NOMO-1 treated with dmso at 0.1 percent for 144 hours (cell line): ENCODE measurements around the gene GFPT1.
"Not testable (repeated sequence)": the region's sequence is repeated elsewhere in the genome, so short reads cannot be mapped to it uniquely, and the experiment has no call there.

Experiments used
- DNase-seq: peaks from one replicate; lab custom pipeline; 2025; ENCODE audit not compliant: unreplicated experiment; lab: John Stamatoyannopoulos, UW

GFPT1 gene

GRCh38 chr2:69386789-69387734, at the start of gene GFPT1:
TSS of gene GFPT1 (minus strand) at chr2:69387227. CDS start at chr2:69387071, 156 bp downstream.
- peak; percentile 92 for DNase-seq

GRCh38 chr2:69436596-69436937, 49.5 kb upstream of the GFPT1 start:
- no peak for DNase-seq

GRCh38 chr2:69434753-69435152, 47.7 kb upstream of the GFPT1 start:
- DNase-seq, result no peak

GRCh38 chr2:69429491-69430183, 42.6 kb upstream of the GFPT1 start:
- DNase-seq, result no peak

GRCh38 chr2:69428981-69429380, 42.0 kb upstream of the GFPT1 start:
- DNase-seq, result no peak

- no peak for DNase-seq
These were observed 37.4 kb upstream of the GFPT1 start for GRCh38 chr2:69424419-69424818.

GRCh38 chr2:69422198-69422597, 35.2 kb upstream of the GFPT1 start:
- DNase-seq, result no peak

- DNase-seq, result not testable (repeated sequence)
These were observed 32.1 kb upstream of the GFPT1 start for GRCh38 chr2:69419111-69419510.

- DNase-seq, result no peak
These were observed 29.1 kb upstream of the GFPT1 start for GRCh38 chr2:69416147-69416546.

GRCh38 chr2:69411120-69411519, 24.1 kb upstream of the GFPT1 start:
- no peak for DNase-seq

- DNase-seq, result no peak
These were observed 18.3 kb upstream of the GFPT1 start for GRCh38 chr2:69405306-69405705.

- DNase-seq, result no peak
These were observed 13.1 kb upstream of the GFPT1 start for GRCh38 chr2:69400121-69400520.

GRCh38 chr2:69397234-69397633, 10.2 kb upstream of the GFPT1 start:
- DNase-seq, result no peak

GRCh38 chr2:69395866-69396265, 8.8 kb upstream of the GFPT1 start:
- DNase-seq, result no peak

GRCh38 chr2:69393963-69394362, 6.9 kb upstream of the GFPT1 start:
- DNase-seq, result no peak

- DNase-seq, result peak; percentile 68
These were observed 3.4 kb upstream of the GFPT1 start for GRCh38 chr2:69390471-69390870.

- DNase-seq, result no peak
These were observed 3.0 kb upstream of the GFPT1 start for GRCh38 chr2:69390001-69390400.

GRCh38 chr2:69389271-69389670, 2.2 kb upstream of the GFPT1 start:
- no peak for DNase-seq

- DNase-seq, result no peak
These were observed 899 bp upstream of the GFPT1 start for GRCh38 chr2:69387770-69388481.

GRCh38 chr2:69386360-69386759, 667 bp downstream of the GFPT1 start:
- no peak for DNase-seq

GRCh38 chr2:69385443-69386151, 1.4 kb downstream of the GFPT1 start:
- DNase-seq, result no peak
